Endothelial cell of umbilical vein (primary cell): ENCODE measurements around the gene ABCD3. TPM values are rescaled to one million over a fixed set of nuclear protein-coding genes. Genes with fewer than 3 reads are reported as not detected.

Experiments used
- BruUV-seq: library from RNA; stranded (reverse); fragments of 400-500 nt; replicated peaks from 2 replicates; lab custom pipeline; 2021; lab: Mats Ljungman, UMichigan
- CTCF ChIA-PET: fragments of 300-600, 350-600 bp; sonication (Branson Sonifier 250); formaldehyde crosslinking; loops from one replicate; lab custom pipeline; 2021; ENCODE audit warnings: antibody characterized with exemption, inconsistent platforms; lab: Charles Lee
- POLR2A ChIA-PET: fragments of 300-600, 350-600 bp; sonication (Branson Sonifier 250); formaldehyde crosslinking; loops from one replicate; lab custom pipeline; 2021; ENCODE audit warnings: antibody characterized with exemption, inconsistent platforms; lab: Charles Lee
- DNase-seq: peaks from one replicate; pipeline ENCODE4 v3.0.0-alpha.2; 2011; ENCODE audit warnings: low read depth, low spot score
- FAIRE-seq: peaks from 2 replicates; lab custom pipeline; 2011; peaks lifted over from hg19 to GRCh38; lab: Jason Lieb, UNC
- H2AFZ ChIP-seq: 2 replicates; pipeline ENCODE4 v1.6.0; 2012; ENCODE audit warnings: low read depth, low read length, control low read depth, inconsistent platforms
- H3K27ac ChIP-seq: 2 replicates; pipeline ENCODE4 v1.5.1; 2011; ENCODE audit warnings: low read depth, mild to moderate bottlenecking, control low read depth, low read length, moderate library complexity; ENCODE audit not compliant: insufficient read depth
- H3K27me3 ChIP-seq, 2 experiments: 2 replicates each; pipeline versions ENCODE4 v1.6.0 to v1.6.1; 2011; ENCODE audit warnings: low read length in 2 of 2, mixed read lengths in 1 of 2; ENCODE audit not compliant: control insufficient read depth in 2 of 2, insufficient read depth in 2 of 2
- H3K36me3 ChIP-seq, 2 experiments: 2 replicates in 1 of 2; 3 replicates in 1 of 2; pipeline ENCODE4 v1.5.1; 2011; ENCODE audit warnings: low read length in 2 of 2, mild to moderate bottlenecking in 1 of 2, moderate library complexity in 1 of 2; ENCODE audit not compliant: control insufficient read depth in 2 of 2, insufficient read depth in 2 of 2; ENCODE audit errors: extremely low read depth in 1 of 2
- H3K4me1 ChIP-seq: 3 replicates; pipeline ENCODE4 v1.5.1; 2011; ENCODE audit warnings: mild to moderate bottlenecking, low read length; ENCODE audit not compliant: control insufficient read depth, insufficient read depth; ENCODE audit errors: extremely low read depth
- H3K4me2 ChIP-seq: 2 replicates; pipeline ENCODE4 v1.6.1; 2011; ENCODE audit warnings: low read length, control low read depth, mixed read lengths; ENCODE audit not compliant: insufficient read depth
- H3K4me3 ChIP-seq, 3 experiments: fragments of 200-600 bp in 1 of 3; sonication (generic), shearing (Covaris generic) in 1 of 3; replicated peaks in 1 of 3; 2 replicates each; pipeline ENCODE4 v1.5.1; 2011 to 2016; ENCODE audit warnings: control low read depth in 3 of 3, low read length in 3 of 3, mild to moderate bottlenecking in 2 of 3, inconsistent platforms in 1 of 3, low read depth in 1 of 3, moderate library complexity in 1 of 3; ENCODE audit not compliant: insufficient read depth in 1 of 3
- H3K79me2 ChIP-seq: 2 replicates; pipeline ENCODE4 v1.6.0; 2012; ENCODE audit warnings: low read length, inconsistent platforms; ENCODE audit not compliant: control insufficient read depth, insufficient read depth
- H3K9ac ChIP-seq: replicated peaks from 2 replicates; pipeline ENCODE3; 2011; ENCODE audit warnings: low read length, control low read depth; ENCODE audit not compliant: insufficient read depth; ENCODE audit errors: extremely low read depth
- H3K9me1 ChIP-seq: replicated peaks from 3 replicates; pipeline ENCODE4 v1.6.0; 2011; ENCODE audit warnings: mild to moderate bottlenecking, low read length; ENCODE audit not compliant: control insufficient read depth, insufficient read depth; ENCODE audit errors: extremely low read depth
- H3K9me3 ChIP-seq: replicated peaks from 2 replicates; pipeline ENCODE4 v1.5.1; 2012; ENCODE audit warnings: low read length, inconsistent platforms; ENCODE audit not compliant: control insufficient read depth, insufficient read depth
- H4K20me1 ChIP-seq: replicated peaks from 2 replicates; pipeline ENCODE3; 2011; ENCODE audit warnings: mild to moderate bottlenecking, low read length; ENCODE audit not compliant: control insufficient read depth, insufficient read depth; ENCODE audit errors: extremely low read depth
- EZH2 ChIP-seq: IDR thresholded peaks from 2 replicates; pipeline ENCODE4 v1.6.1; 2012; ENCODE audit warnings: borderline replicate concordance, low read depth, mild to moderate bottlenecking, moderate library complexity, low read length, inconsistent platforms; ENCODE audit not compliant: severe bottlenecking
- FOS ChIP-seq: IDR thresholded peaks from 2 replicates; pipeline ENCODE4 v1.6.1; 2011; ENCODE audit warnings: mild to moderate bottlenecking, low read length, moderate library complexity, borderline replicate concordance; ENCODE audit not compliant: insufficient read depth
- JUN ChIP-seq: IDR thresholded peaks from 2 replicates; pipeline ENCODE4 v1.6.1; 2011; ENCODE audit warnings: borderline replicate concordance, low read depth; ENCODE audit not compliant: insufficient read length, insufficient read depth
- POLR2A ChIP-seq: IDR thresholded peaks from 2 replicates; pipeline ENCODE4 v1.6.1; 2012; ENCODE audit warnings: low read depth, mild to moderate bottlenecking, control low read depth, low read length
- POLR2AphosphoS5 ChIP-seq: IDR thresholded peaks from 2 replicates; pipeline ENCODE4 v1.6.1; 2012; ENCODE audit warnings: low read depth, mild to moderate bottlenecking, control low read depth, low read length, moderate library complexity; ENCODE audit not compliant: insufficient read depth
- dilution Hi-C: fragments of 300-500 bp; cut with MboI; formaldehyde crosslinking; loops from one replicate; pipeline ENCODE4 v1.15.0; 2019; ENCODE audit warnings: low sequenced_read_pairs; ENCODE audit not compliant: extremely low pct_ligation_motif_present
- intact Hi-C: fragments of 100-400 bp; cut with micrococcal nuclease; formaldehyde crosslinking; loops from one replicate; pipeline ENCODE4 v1.10.0; 2022
- polyA plus RNA-seq, 4 experiments: library from polyadenylated mRNA; depleted of rRNA in 3 of 4; stranded (reverse) in 3 of 4; unstranded in 1 of 4; fragments of >200 nt; gene quantifications; 2 replicates each; pipeline versions ENCODE4 v1.2.1 to v1.2.3, GENCODE V29; 2011 to 2012; ENCODE audit warnings: missing spikeins in 1 of 4
- total RNA-seq: library from RNA; stranded (reverse); gene quantifications from 2 replicates; pipeline ENCODE4 v1.2.3, GENCODE V29; 2021
- TF ChIP-seq, protein P1 (sequence below): IDR thresholded peaks from 2 replicates; pipeline ENCODE4 v1.6.1; 2011; ENCODE audit not compliant: insufficient read depth, insufficient read length
- TF ChIP-seq, protein P2 (sequence below), 2 donors: IDR thresholded peaks; 1 replicate in 1 of 2; 2 replicates in 1 of 2; pipeline ENCODE4 v1.5.1; 2011; ENCODE audit warnings: low read length in 2 of 2, mild to moderate bottlenecking in 2 of 2, moderate library complexity in 2 of 2, control low read depth in 1 of 2, inconsistent platforms in 1 of 2, low read depth in 1 of 2; ENCODE audit not compliant: insufficient read depth in 1 of 2; ENCODE audit errors: extremely low read depth in 1 of 2

The ABCD3 gene
- total and polyA plus RNA-seq, 2 donors (not counting 3 experiments of a cell fraction or from before 2014, with no cell fraction given): 6.3 to 31.6 TPM

DNA sequence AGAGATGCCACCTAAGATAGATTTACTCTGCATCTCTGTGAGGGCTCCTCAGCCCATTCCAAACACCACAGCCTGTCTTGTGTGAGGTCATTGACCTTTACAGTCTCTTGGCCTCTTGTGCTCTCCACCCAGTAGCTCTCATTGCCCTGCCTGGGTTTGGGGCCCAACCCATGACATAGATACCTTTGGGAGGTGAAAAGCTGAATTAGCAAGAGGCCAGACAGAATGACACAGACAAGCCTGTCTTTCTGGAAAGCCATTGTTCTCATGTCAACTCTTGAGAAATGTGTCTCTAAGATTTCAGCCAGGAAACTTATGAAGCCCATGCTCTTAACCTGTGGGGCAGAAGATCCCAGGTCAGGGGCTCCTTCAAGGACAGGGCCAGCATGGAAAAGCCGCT is 141.7 kb downstream of the ABCD3 start:
- H3K9me1 ChIP-seq: no peaks in the 10 kb centered on the region
- H3K27ac ChIP-seq: no peak overlapping the region
- no peak overlapping the region for H3K4me2 ChIP-seq
- BruUV-seq: no TSS peak
- intact Hi-C loops (no loop called here), dilution Hi-C loops (no loop called here)
- TF ChIP-seq JUN (no peak), EZH2 (no peak), POLR2AphosphoS5 (no peak)
- TF ChIP-seq, protein P1, sequence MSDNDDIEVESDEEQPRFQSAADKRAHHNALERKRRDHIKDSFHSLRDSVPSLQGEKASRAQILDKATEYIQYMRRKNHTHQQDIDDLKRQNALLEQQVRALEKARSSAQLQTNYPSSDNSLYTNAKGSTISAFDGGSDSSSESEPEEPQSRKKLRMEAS: no peak
- ChIA-PET POLR2A (no interaction called here), CTCF (interaction anchor here (1.1 to 1.3 kb wide), 2 partner anchors 19 to 243 kb away, joined by 3 read pairs; no protein-coding TSS in a partner anchor)
- H3K4me1 ChIP-seq: no peaks in the 10 kb centered on the region
- no peak overlapping the region for H3K9ac ChIP-seq
- no peaks in the 10 kb centered on the region for H3K9me3 ChIP-seq
- H3K79me2 ChIP-seq: no peaks in the 10 kb centered on the region
- no peaks in the 10 kb centered on the region for H3K36me3 ChIP-seq
- H3K27me3 ChIP-seq: peaks cover 0 to 6% of the 10 kb centered on the region in 2 experiments
- no peak overlapping the region for H2AFZ ChIP-seq
- no peak for FAIRE-seq
- DNase-seq: no peak
- no peaks in the 10 kb centered on the region for H4K20me1 ChIP-seq
- H3K4me3 ChIP-seq: no peak overlapping the region

DNA sequence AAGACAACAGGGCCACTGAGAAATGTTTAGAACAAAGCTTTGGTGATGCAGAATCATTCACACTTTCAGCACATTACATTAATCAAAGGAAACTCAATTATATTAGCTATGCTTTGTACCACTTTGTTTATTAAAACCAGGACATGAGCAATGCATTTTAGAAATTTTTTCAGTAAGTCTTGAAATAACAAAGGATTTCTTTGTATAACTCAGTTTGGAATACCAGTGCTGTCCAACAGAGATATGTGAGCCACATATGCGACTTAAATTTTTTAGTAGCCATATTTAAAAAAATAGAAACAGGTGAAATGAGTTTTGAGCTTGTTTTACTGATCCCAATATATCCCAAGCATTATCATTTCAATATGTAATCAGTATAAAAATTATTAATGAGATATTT is 142.1 kb downstream of the ABCD3 start:
- Histone ChIP-seq H3K4me3 (no peak overlapping the region), H3K36me3 (no peaks in the 10 kb centered on the region), H3K9me1 (no peaks in the 10 kb centered on the region), H4K20me1 (no peaks in the 10 kb centered on the region), H2AFZ (no peak overlapping the region), H3K9me3 (no peaks in the 10 kb centered on the region), H3K4me2 (no peak overlapping the region), H3K27ac (no peak overlapping the region), H3K4me1 (no peaks in the 10 kb centered on the region), H3K27me3 (peaks cover 0 to 8% of the 10 kb centered on the region in 2 experiments), H3K9ac (no peak overlapping the region), H3K79me2 (no peaks in the 10 kb centered on the region)
- no TSS peak for BruUV-seq
- dilution Hi-C loops (no loop called here), intact Hi-C loops (no loop called here)
- DNase-seq (no peak), FAIRE-seq (no peak)
- ChIA-PET POLR2A (no interaction called here), CTCF (interaction anchor here (1.1 to 1.3 kb wide), 3 partner anchors 20 to 242 kb away, joined by 3 read pairs; no protein-coding TSS in a partner anchor)
- no peak for TF ChIP-seq FOS
- TF ChIP-seq, protein P1: no peak
- no peak for TF ChIP-seq POLR2AphosphoS5
- no peak for TF ChIP-seq EZH2
- no peak for TF ChIP-seq POLR2A
- TF ChIP-seq, protein P2, sequence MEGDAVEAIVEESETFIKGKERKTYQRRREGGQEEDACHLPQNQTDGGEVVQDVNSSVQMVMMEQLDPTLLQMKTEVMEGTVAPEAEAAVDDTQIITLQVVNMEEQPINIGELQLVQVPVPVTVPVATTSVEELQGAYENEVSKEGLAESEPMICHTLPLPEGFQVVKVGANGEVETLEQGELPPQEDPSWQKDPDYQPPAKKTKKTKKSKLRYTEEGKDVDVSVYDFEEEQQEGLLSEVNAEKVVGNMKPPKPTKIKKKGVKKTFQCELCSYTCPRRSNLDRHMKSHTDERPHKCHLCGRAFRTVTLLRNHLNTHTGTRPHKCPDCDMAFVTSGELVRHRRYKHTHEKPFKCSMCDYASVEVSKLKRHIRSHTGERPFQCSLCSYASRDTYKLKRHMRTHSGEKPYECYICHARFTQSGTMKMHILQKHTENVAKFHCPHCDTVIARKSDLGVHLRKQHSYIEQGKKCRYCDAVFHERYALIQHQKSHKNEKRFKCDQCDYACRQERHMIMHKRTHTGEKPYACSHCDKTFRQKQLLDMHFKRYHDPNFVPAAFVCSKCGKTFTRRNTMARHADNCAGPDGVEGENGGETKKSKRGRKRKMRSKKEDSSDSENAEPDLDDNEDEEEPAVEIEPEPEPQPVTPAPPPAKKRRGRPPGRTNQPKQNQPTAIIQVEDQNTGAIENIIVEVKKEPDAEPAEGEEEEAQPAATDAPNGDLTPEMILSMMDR (IDR thresholded peaks at IDR 0.05; ENCODE audit: extremely low read depth in 1 of 2, insufficient read depth in 1 of 2, low read depth in 1 of 2, low read length in 2 of 2): no peak
